Esophagus muscularis mucosa (tissue), 4 donors: Measurements from ENCODE around the gene CNTNAP4.

Source experiments
- CTCF ChIP-seq, 3 experiments: fragments of 200-600 bp in 2 of 3; fragments of 450-650 bp in 1 of 3; sonication (generic) in 2 of 3; IDR thresholded peaks; one replicate each; pipeline ENCODE4 v1.5.1; 2017 to 2019; ENCODE audit warnings: antibody characterized with exemption in 3 of 3, mild to moderate bottlenecking in 2 of 3, moderate library complexity in 1 of 3
- EP300 ChIP-seq: sonication (generic); formaldehyde crosslinking; IDR thresholded peaks from one replicate; pipeline ENCODE4 v1.6.1; 2017; ENCODE audit warnings: antibody characterized with exemption
- POLR2AphosphoS5 ChIP-seq, 2 donors: sonication (generic); formaldehyde crosslinking; IDR thresholded peaks; one replicate each; pipeline ENCODE4 v1.6.1; 2017; ENCODE audit warnings: antibody characterized with exemption in 2 of 2

DNA sequence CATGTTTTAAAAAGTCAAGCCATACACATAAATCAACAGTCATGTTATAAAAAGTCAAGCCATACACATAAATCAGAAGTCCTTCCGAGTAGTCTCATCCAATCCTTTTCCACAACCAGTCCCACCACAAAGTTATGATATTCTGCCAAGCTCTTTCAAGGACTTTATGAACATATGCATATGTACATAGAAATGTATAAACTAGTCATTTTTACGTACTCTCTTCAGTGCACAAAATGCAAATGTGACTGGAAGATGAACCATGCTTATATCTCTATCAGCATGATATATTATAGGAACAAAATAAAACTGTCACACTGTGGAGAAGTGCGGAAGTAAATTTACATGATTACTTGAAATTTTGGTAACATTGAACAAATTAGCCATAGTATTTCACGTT lies 200.9 kb downstream of the CNTNAP4 start:
- TF ChIP-seq POLR2AphosphoS5 (IDR thresholded peaks at IDR 0.05) (no peak), CTCF (IDR thresholded peaks at IDR 0.05) (no peak), EP300 (no peak)
